ENCODE results near the gene PTGER1. TPM values are rescaled to one million over a fixed set of nuclear protein-coding genes. Genes with fewer than 3 reads are reported as not detected.

PTGER1 gene
- total RNA-seq, 2 donors from 2014 or later: 3.6 TPM; not detected in 1

DNA sequence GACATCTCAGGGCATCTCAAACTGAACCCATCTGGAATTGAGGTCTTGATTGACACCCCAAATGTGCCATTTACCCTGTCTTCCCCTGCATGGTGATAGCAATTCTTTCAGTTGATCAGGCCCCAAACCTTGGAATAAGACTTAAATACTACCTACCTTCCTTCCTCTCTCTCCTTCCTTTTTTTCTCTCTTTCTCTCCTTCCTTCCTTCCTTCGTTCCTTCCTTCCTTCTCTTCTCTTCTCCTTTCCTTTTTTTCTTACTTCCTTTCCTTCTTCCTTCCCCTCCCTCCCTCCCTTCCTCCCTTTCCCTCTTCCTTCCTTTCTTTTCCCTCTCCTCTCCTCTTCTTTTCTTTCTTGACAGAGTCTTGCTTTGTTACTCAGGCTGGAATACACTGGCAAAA is 28.1 kb upstream of the PTGER1 start:
- no peak overlapping the region for H3K4me3 ChIP-seq
- TF ChIP-seq, protein P1, sequence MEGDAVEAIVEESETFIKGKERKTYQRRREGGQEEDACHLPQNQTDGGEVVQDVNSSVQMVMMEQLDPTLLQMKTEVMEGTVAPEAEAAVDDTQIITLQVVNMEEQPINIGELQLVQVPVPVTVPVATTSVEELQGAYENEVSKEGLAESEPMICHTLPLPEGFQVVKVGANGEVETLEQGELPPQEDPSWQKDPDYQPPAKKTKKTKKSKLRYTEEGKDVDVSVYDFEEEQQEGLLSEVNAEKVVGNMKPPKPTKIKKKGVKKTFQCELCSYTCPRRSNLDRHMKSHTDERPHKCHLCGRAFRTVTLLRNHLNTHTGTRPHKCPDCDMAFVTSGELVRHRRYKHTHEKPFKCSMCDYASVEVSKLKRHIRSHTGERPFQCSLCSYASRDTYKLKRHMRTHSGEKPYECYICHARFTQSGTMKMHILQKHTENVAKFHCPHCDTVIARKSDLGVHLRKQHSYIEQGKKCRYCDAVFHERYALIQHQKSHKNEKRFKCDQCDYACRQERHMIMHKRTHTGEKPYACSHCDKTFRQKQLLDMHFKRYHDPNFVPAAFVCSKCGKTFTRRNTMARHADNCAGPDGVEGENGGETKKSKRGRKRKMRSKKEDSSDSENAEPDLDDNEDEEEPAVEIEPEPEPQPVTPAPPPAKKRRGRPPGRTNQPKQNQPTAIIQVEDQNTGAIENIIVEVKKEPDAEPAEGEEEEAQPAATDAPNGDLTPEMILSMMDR (IDR thresholded peaks at IDR 0.05): no peak
- TF ChIP-seq POLR2A (IDR thresholded peaks at IDR 0.05): no peak
- H3K4me1 ChIP-seq: peaks cover 10% of the 10 kb centered on the region
- 60 to 61% methylated on average over 1 of the region's 1 CpG for WGBS, 2 donors
- DNase-seq (no peak), ATAC-seq (no peak)
- no peaks in the 10 kb centered on the region for H3K9me3 ChIP-seq
- no peaks in the 10 kb centered on the region for H3K27me3 ChIP-seq
- H3K27ac ChIP-seq: peak overlapping the region in 2 of 4 donors; percentile 47 to 48
- intact Hi-C loops (cut with DNase I): no loop called here
- H3K36me3 ChIP-seq (replicated peaks in 1 of 2; ENCODE audit: insufficient read depth in 1 of 2, low read depth in 2 of 2): no peaks in the 10 kb centered on the region

DNA sequence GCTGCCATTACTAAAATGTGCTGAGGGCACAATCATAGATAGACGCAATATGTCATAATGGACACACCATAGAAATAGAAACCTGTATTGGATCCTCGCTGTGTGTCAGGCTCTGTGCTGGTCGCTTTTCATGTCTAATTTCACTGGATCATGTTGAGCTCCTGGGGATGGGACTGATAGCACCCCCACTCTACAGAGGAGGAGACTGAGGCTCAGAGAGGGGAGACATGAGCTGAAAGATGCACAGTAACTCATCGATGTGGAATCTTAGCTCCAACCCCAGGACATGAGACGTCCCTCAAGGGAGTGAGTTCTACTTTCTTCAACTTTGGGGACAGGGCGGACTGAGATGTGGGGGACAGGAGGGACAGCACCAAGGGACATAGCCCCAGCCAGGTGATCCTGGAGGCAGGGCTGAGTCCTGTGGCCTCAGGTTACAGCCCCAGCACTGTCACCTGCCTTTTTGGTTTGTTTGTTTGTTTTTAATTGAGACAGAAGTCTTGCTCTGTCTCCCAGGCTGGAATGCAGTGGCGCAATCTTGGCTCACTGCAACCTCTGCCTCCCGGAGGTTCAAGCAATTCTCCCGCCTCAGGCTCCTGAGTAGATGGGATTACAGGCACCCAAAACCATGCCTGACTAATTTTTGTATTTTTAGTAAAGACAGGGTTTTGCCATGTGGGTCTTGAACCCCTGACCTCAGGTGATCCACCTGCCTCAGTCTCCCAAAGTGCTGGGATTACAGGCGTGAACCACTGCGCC is 27.4 kb upstream of the PTGER1 start:
- peak; percentile 57 for ATAC-seq
- Histone ChIP-seq H3K36me3 (replicated peaks in 1 of 2; ENCODE audit: insufficient read depth in 1 of 2, low read depth in 2 of 2) (no peaks in the 10 kb centered on the region), H3K9me3 (no peaks in the 10 kb centered on the region), H3K27ac (peak overlapping the region in 2 of 4 donors; percentile 47 to 48), H3K27me3 (no peaks in the 10 kb centered on the region), H3K4me1 (peaks cover 13% of the 10 kb centered on the region), H3K4me3 (no peak overlapping the region)
- WGBS, 2 donors: 54 to 59% methylated on average over 6 to 11 of the region's 11 CpGs
- intact Hi-C loops (cut with DNase I): no loop called here
- no peak for TF ChIP-seq POLR2A (IDR thresholded peaks at IDR 0.05)
- TF ChIP-seq, protein P1 (IDR thresholded peaks at IDR 0.05): no peak
- peak in 3 of 4 donors; percentile 42 to 56 (median 55) for DNase-seq

DNA sequence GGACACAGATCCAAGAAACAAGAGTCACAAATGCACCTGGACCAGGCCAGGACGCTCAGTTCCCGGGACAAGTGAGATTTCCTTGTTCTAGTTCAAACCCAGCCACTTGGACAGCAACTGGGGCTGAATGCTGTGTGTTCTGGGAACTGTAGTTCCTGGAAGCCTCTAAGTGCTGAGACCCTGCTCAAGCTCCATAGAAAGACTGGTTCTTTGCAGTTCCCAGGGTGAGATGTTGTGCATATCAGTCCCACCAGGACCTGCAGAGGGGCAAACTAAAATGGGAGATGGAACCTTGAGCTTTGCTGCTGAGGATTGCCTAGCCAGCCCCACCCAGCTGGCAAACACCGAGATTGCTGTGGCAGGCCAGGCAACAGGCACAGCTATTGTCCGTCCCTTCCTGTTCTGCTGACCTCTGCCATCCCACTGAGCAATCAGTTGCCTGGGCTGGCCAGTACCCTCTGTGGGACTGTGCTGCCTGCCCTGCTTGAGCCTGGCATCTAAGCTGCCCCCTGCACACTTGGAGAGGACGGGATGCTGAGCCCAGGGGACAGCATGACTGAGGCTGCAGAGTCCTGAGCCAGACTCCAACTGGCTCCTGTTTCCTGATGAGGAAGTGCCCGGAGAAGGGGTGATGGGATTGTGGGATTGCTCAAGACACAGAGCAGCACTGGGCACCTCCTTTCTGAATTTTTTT is 22.2 kb upstream of the PTGER1 start:
- H3K27ac ChIP-seq: peak overlapping the region; percentile 53 to 86 (median 72)
- no peak overlapping the region for H3K4me3 ChIP-seq
- WGBS, 2 donors: 25 to 46% methylated on average over 4 to 6 of the region's 6 CpGs
- peak in 1 of 3 donors; percentile 21 for TF ChIP-seq POLR2A (IDR thresholded peaks at IDR 0.05)
- TF ChIP-seq, protein P1 (IDR thresholded peaks at IDR 0.05): no peak
- peak in 2 of 4 donors; percentile 49 for DNase-seq
- no peak for ATAC-seq
- no peaks in the 10 kb centered on the region for H3K27me3 ChIP-seq
- H3K9me3 ChIP-seq: no peaks in the 10 kb centered on the region
- no peaks in the 10 kb centered on the region for H3K36me3 ChIP-seq (replicated peaks in 1 of 2; ENCODE audit: insufficient read depth in 1 of 2, low read depth in 2 of 2)
- peaks cover 29% of the 10 kb centered on the region for H3K4me1 ChIP-seq
- intact Hi-C loops (cut with DNase I): no loop called here

DNA sequence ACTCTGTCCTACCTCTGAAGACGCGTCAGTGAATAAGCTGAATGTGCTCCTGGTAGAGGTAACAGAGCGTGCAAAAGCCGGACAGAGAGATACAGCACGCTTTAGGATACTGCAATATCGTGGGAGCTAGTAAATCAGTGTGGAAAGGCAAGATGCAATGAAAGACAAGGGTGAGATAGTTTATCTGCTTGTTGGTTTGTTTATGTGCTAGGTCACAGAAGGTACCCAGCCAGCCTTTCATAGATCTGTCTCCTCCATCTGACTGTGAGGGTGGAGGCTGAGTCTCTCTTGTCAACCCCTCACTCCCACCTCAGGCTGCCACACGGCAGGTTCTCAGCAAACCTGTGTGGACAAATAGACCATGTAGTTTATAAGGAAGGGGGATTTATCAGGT is 21.7 kb upstream of the PTGER1 start:
- Histone ChIP-seq H3K4me3 (no peak overlapping the region), H3K36me3 (replicated peaks in 1 of 2; ENCODE audit: insufficient read depth in 1 of 2, low read depth in 2 of 2) (no peaks in the 10 kb centered on the region), H3K9me3 (no peaks in the 10 kb centered on the region), H3K27me3 (no peaks in the 10 kb centered on the region), H3K27ac (peak overlapping the region; percentile 53 to 86 (median 72)), H3K4me1 (peaks cover 27% of the 10 kb centered on the region)
- no peak for DNase-seq
- ATAC-seq: no peak
- intact Hi-C loops (cut with DNase I): no loop called here
- 15 to 25% methylated on average over 7 of the region's 7 CpGs for WGBS, 2 donors
- TF ChIP-seq POLR2A (IDR thresholded peaks at IDR 0.05): no peak
- TF ChIP-seq, protein P1 (IDR thresholded peaks at IDR 0.05): no peak
